Measurements from ENCODE around the gene MOGAT3. TPM values are rescaled to one million over a fixed set of nuclear protein-coding genes. Genes with fewer than 3 reads are reported as not detected.

Gene MOGAT3
- total and polyA plus RNA-seq, 9 of the 15 experiments (the other 6 are each of a cell fraction or from before 2014, with no cell fraction given): 0.07 to 0.17 (median 0.13) TPM; not detected in 6

DNA sequence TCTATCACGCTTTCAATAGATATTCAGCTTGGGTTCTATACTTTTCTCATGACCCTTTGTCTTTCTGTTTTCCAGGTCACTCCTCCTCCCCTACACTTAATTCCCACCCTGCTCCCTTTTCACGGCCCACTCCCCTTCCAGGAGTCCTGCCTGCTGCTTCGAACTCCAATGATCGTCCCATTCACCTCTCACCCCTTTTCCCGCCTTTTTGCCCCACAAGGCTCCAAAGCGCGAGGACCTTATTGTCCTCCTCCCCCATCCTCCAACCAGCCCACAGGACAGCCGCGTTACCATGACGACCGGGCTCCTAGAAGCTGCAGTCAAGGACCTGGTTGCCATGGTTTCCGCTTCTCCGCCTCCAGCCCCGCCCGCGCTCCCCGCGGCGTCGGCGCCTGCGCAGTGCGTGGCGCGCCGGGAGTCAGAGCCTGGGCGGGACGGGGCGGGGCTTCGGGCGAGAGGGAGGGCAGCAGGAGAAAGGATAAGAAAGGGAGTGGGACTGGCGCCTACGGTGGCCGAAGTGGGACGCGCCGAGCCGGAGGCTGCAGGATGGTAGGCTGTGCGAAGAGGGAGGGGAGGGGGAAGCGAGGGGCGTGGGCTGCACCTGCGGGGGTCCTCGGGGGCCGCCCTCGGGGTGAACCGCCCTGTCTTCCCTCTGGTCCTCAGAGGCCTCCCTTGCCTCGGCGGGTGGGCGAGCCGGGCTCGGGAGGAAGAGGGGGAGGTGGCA, 46.7 kb downstream of the MOGAT3 start, which contains the start of gene AP1S1 (continued):
- TF ChIP-seq BRF1 (IDR thresholded peaks at IDR 0.05; ENCODE audit: borderline replicate concordance, extremely low read depth, insufficient read length) (no peak), ZNF263 (CRISPR knock-in tag; IDR thresholded peaks at IDR 0.05; ENCODE audit: borderline replicate concordance) (no peak; the same call in 1 of the 2 replicates)
- TF ChIP-seq, protein P1, sequence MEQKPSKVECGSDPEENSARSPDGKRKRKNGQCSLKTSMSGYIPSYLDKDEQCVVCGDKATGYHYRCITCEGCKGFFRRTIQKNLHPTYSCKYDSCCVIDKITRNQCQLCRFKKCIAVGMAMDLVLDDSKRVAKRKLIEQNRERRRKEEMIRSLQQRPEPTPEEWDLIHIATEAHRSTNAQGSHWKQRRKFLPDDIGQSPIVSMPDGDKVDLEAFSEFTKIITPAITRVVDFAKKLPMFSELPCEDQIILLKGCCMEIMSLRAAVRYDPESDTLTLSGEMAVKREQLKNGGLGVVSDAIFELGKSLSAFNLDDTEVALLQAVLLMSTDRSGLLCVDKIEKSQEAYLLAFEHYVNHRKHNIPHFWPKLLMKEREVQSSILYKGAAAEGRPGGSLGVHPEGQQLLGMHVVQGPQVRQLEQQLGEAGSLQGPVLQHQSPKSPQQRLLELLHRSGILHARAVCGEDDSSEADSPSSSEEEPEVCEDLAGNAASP (IDR thresholded peaks at IDR 0.05): no peak

DNA sequence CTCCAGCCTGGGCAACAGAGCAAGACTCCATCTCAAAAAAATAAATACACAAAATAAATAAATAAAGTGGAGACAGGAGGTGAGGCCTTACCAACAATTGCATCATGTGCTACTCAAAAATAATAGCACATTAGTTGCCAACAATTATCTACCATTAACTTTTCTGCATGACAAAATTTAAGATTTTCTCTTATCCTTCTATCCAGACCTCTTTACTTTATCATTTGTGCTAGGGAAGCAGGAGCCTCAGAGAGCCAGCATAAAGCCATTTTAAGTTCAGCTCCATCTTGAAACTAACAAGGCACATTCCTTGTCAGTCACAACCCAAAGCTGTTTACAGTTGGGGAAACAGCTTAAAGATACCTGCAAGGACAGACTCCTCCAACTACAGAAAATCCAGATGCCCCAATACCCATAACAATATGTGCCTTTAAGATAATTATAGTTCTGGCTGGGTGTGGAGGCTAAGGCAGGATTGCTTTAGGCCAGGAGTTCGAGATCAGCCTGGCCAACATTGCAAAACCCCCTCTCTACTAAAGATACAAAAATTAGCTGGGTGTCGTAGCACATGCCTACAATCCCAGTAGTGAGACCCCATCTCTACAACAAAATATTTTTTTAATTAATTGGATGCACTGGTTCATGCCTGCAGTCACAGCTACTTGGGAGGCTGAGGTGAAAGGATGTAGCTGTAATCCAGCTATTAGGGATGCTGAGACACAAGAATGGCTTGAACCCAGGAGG, 48.8 kb downstream of the MOGAT3 start:
- H3K9ac ChIP-seq (ENCODE audit: insufficient read depth in 1 of 2, low read depth in 2 of 2, low read length in 2 of 2): no peak overlapping the region
- no peak overlapping the region for H3K27ac ChIP-seq (ENCODE audit: extremely low read depth, low read depth, low read length)
- peaks cover 19 to 28% of the 10 kb centered on the region in 2 experiments for H3K4me1 ChIP-seq (replicated peaks in 1 of 2; ENCODE audit: control insufficient read depth in 2 of 2, insufficient read depth in 2 of 2, low read length in 2 of 2)
- in situ Hi-C loops (cut with MboI) (no loop called here), intact Hi-C loops (cut with micrococcal nuclease) (no loop called here)
- H3K79me2 ChIP-seq (ENCODE audit: control insufficient read depth, insufficient read depth, low read length): peaks cover 12% of the 10 kb centered on the region
- FAIRE-seq: no peak
- H3K9me1 ChIP-seq (ENCODE audit: control insufficient read depth, insufficient read depth, low read length): no peaks in the 10 kb centered on the region
- no TSS peak for BruUV-seq (replicated peaks)
- H3K4me2 ChIP-seq (ENCODE audit: insufficient read depth, low read length): no peak overlapping the region
- no peaks in the 10 kb centered on the region for H4K20me1 ChIP-seq (replicated peaks; ENCODE audit: control insufficient read depth, insufficient read depth, low read length)
- ChIA-PET POLR2A (interaction anchor here (0.6 to 0.7 kb wide), 2 partner anchors 10 to 31 kb away, joined by 3 read pairs; no protein-coding TSS in a partner anchor), CTCF (ENCODE audit: low intra/inter-chr PET ratio) (no interaction called here)
- no peaks in the 10 kb centered on the region; a peak in 2 of 5 replicates for H3K27me3 ChIP-seq (ENCODE audit: control insufficient read depth in 2 of 2, insufficient read depth in 2 of 2, low read length in 2 of 2)
- peaks cover 7% of the 10 kb centered on the region; the same call in 1 of the 3 replicates for H3K36me3 ChIP-seq (ENCODE audit: control insufficient read depth, insufficient read depth, low read length)
- no peaks in the 10 kb centered on the region for H3K9me3 ChIP-seq (replicated peaks; ENCODE audit: control insufficient read depth, insufficient read depth, low read depth, low read length)
- H3K4me3 ChIP-seq: no peak overlapping the region
- 33% methylated on average over 2 of the region's 2 CpGs for WGBS (ENCODE audit: insufficient coverage, low coverage, missing lambda C conversion rate)
- DNase-seq (ENCODE audit: extremely low read depth in 1 of 4, low spot score in 3 of 4): no peak
- H2AFZ ChIP-seq (ENCODE audit: low read depth, low read length): no peak overlapping the region
- ATAC-seq: no peak
- TF ChIP-seq CEBPG (CRISPR knock-in tag; IDR thresholded peaks at IDR 0.05): peak; percentile 68; the same call in 1 of the 2 replicates
- peak; percentile 50 to 92; a peak in 3 of 4 replicates for TF ChIP-seq CEBPG (tag; conservative IDR thresholded peaks at IDR 0.05 in 1 of 2, IDR thresholded peaks at IDR 0.05 in 1 of 2)
- no peak for TF ChIP-seq HDAC3 (IDR thresholded peaks at IDR 0.05; ENCODE audit: borderline replicate concordance, partially characterized antibody)
- peak; percentile 27; the same call in 1 of the 2 replicates for TF ChIP-seq ETV1 (tag; conservative IDR thresholded peaks at IDR 0.05; ENCODE audit: low read depth)
- no peak for TF ChIP-seq U2AF2 (optimal IDR thresholded peaks at IDR 0.05; ENCODE audit: low read depth, low read length)
- no peak for TF ChIP-seq ESRRA (IDR thresholded peaks at IDR 0.05; ENCODE audit: borderline replicate concordance, low read depth)
- peak; percentile 86; the same call in 1 of the 2 replicates for TF ChIP-seq KLF6 (CRISPR knock-in tag; IDR thresholded peaks at IDR 0.05; ENCODE audit: borderline replicate concordance)
- TF ChIP-seq ZNF644 (tag; IDR thresholded peaks at IDR 0.05; ENCODE audit: low read depth): 0 out of 2 replicates have a peak, but pooled peaks have one; percentile 40
- no peak for TF ChIP-seq MBD2 (IDR thresholded peaks at IDR 0.05; ENCODE audit: borderline replicate concordance, low read depth)
- no peak for TF ChIP-seq SNAPC5 (CRISPR knock-in tag; IDR thresholded peaks at IDR 0.05)
- TF ChIP-seq CREB1 (IDR thresholded peaks at IDR 0.05): no peak
- no peak for TF ChIP-seq CREB1 (CRISPR knock-in tag; IDR thresholded peaks at IDR 0.05)
- TF ChIP-seq PTRF (tag; IDR thresholded peaks at IDR 0.05): peak; percentile 9; the same call in 1 of the 2 replicates
- TF ChIP-seq HDAC8 (tag; IDR thresholded peaks at IDR 0.05): 0 out of 2 replicates have a peak, but pooled peaks have one; percentile 45
- no peak for TF ChIP-seq ZKSCAN1 (IDR thresholded peaks at IDR 0.05; ENCODE audit: low read depth, low read length)
- TF ChIP-seq SMARCC2 (IDR thresholded peaks at IDR 0.05; ENCODE audit: low read depth): no peak

Measured in K562 (cell line).